Activated CD8-positive, alpha-beta T cell treated with anti-CD3 and anti-CD28 coated beads for 36 hours (primary cell): Measurements from ENCODE around the gene CDKAL1. TPM values are rescaled to one million over a fixed set of nuclear protein-coding genes. Genes with fewer than 3 reads are reported as not detected.

Experiments used
- ATAC-seq: fragments of 200-7000 bp; cut with Tn5 transposase; one replicate; pipeline ENCODE4 v1.10.0; 2021; ENCODE audit warnings: mild to moderate bottlenecking, moderate library complexity
- CTCF ChIA-PET: fragments of 350-600 bp; sonication (Branson Sonifier 250); formaldehyde crosslinking; loops from one replicate; lab custom pipeline; 2021; ENCODE audit warnings: antibody characterized with exemption; lab: Charles Lee
- POLR2A ChIA-PET: fragments of 350-600 bp; sonication (Branson Sonifier 250); formaldehyde crosslinking; loops from one replicate; lab custom pipeline; 2021; ENCODE audit warnings: antibody characterized with exemption; lab: Charles Lee
- DNase-seq: peaks from one replicate; pipeline ENCODE4 v3.0.0-alpha.2; 2020
- H3K27ac Mint-ChIP-seq: one replicate; pipeline ENCODE4 v1.8.0; 2021; ENCODE audit warnings: mild to moderate bottlenecking, mixed read lengths
- H3K27me3 Mint-ChIP-seq: one replicate; pipeline ENCODE4 v1.8.0; 2021; ENCODE audit warnings: mixed read lengths
- H3K36me3 Mint-ChIP-seq: one replicate; pipeline ENCODE4 v1.8.0; 2021; ENCODE audit warnings: low read depth, mixed read lengths
- H3K4me1 Mint-ChIP-seq: one replicate; pipeline ENCODE4 v1.8.0; 2021; ENCODE audit warnings: low read depth, mixed read lengths
- H3K4me3 Mint-ChIP-seq: one replicate; pipeline ENCODE4 v1.8.0; 2021; ENCODE audit warnings: mild to moderate bottlenecking, moderate library complexity, mixed read lengths
- H3K9me3 Mint-ChIP-seq: one replicate; pipeline ENCODE4 v1.8.0; 2021; ENCODE audit warnings: mixed read lengths
- intact Hi-C: fragments of 100-400 bp; cut with micrococcal nuclease; formaldehyde crosslinking; loops from one replicate; pipeline ENCODE4 v1.10.0; 2022
- total RNA-seq, 2 experiments: library from RNA; stranded (reverse); gene quantifications; one replicate each; pipeline ENCODE4 v1.2.3, GENCODE V29; 2021
- TF ChIP-seq, protein P1 (sequence below): fragments of 200-600 bp; IDR thresholded peaks from one replicate; pipeline ENCODE4 v1.8.0; 2022; ENCODE audit warnings: antibody characterized with exemption, mild to moderate bottlenecking

Gene CDKAL1
- total RNA-seq, 2 experiments from 2014 or later, result 21.6 to 23.6 TPM

DNA sequence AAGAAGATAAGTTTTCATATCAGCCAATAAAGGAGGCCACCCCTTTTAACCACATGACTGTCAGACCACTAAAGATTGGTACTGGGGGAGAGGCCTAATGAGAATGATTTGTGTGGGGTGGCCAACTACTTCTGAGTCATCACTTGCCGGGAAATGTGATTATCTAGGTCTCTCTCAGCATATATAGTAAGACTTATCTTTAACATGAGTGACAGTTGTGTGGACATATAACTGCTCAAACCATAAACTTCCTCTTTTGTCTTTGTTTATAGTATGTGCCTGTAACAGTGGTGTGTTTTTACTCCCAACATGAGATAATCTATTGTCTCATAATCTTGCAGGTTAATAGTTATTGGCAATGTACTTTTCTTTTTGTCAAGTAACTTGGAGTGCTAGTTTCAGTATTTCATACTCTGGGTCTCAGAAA is 312.4 kb downstream of the CDKAL1 start:
- Mint-ChIP-seq H3K9me3 (no peaks in the 10 kb centered on the region), H3K27ac (peak overlapping the region; percentile 19), H3K4me3 (no peak overlapping the region), H3K27me3 (no peaks in the 10 kb centered on the region), H3K36me3 (peaks cover 18% of the 10 kb centered on the region), H3K4me1 (peaks cover 9% of the 10 kb centered on the region)
- ATAC-seq (peak; percentile 88), DNase-seq (peak; percentile 16)
- TF ChIP-seq, protein P1, sequence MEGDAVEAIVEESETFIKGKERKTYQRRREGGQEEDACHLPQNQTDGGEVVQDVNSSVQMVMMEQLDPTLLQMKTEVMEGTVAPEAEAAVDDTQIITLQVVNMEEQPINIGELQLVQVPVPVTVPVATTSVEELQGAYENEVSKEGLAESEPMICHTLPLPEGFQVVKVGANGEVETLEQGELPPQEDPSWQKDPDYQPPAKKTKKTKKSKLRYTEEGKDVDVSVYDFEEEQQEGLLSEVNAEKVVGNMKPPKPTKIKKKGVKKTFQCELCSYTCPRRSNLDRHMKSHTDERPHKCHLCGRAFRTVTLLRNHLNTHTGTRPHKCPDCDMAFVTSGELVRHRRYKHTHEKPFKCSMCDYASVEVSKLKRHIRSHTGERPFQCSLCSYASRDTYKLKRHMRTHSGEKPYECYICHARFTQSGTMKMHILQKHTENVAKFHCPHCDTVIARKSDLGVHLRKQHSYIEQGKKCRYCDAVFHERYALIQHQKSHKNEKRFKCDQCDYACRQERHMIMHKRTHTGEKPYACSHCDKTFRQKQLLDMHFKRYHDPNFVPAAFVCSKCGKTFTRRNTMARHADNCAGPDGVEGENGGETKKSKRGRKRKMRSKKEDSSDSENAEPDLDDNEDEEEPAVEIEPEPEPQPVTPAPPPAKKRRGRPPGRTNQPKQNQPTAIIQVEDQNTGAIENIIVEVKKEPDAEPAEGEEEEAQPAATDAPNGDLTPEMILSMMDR, result no peak
- POLR2A ChIA-PET, result no interaction called here
- CTCF ChIA-PET, result no interaction called here
- intact Hi-C loops, result no loop called here

- DNase-seq (no peak), ATAC-seq (no peak)
- POLR2A ChIA-PET, result no interaction called here
- H3K4me1 Mint-ChIP-seq, result peaks cover 9% of the 10 kb centered on the region
- H3K36me3 Mint-ChIP-seq, result peaks cover 18% of the 10 kb centered on the region
- H3K27ac Mint-ChIP-seq, result no peak overlapping the region
- no peaks in the 10 kb centered on the region for H3K27me3 Mint-ChIP-seq
- CTCF ChIA-PET, result no interaction called here
- intact Hi-C loops, result no loop called here
- no peaks in the 10 kb centered on the region for H3K9me3 Mint-ChIP-seq
- no peak overlapping the region for H3K4me3 Mint-ChIP-seq
- TF ChIP-seq, protein P1, result no peak
Measured at GRCh38 chr6:20847904-20848303, 313.6 kb downstream of the CDKAL1 start.

GRCh38 chr6:20850686-20851416 is 316.6 kb downstream of the CDKAL1 start:
- Mint-ChIP-seq H3K9me3 (no peaks in the 10 kb centered on the region), H3K27ac (no peak overlapping the region), H3K27me3 (no peaks in the 10 kb centered on the region), H3K4me3 (no peak overlapping the region), H3K36me3 (peaks cover 18% of the 10 kb centered on the region), H3K4me1 (peaks cover 9% of the 10 kb centered on the region)
- no peak for DNase-seq
- ATAC-seq, result no peak
- TF ChIP-seq, protein P1, result no peak
- intact Hi-C loops, result no loop called here
- ChIA-PET POLR2A (no interaction called here), CTCF (no interaction called here)

DNA sequence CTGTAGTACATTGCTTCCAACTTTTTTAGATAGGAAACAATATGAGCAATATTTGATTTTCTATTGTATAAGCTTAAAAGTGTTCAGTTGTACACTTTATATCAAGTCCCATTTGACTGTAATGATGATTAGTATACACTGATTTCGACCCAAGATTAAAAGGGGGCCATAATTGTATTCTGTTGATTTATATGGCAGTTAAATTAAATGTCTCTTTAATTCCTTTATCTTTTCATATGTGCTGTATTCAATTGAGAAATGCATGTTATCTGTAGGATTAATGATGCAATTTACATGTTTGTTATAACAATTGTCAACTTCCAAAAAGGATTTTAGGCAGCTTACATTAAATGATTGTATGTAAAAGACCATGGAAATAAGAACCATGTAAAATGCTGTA is 317.5 kb downstream of the CDKAL1 start:
- DNase-seq, result no peak
- no peaks in the 10 kb centered on the region for H3K9me3 Mint-ChIP-seq
- peaks cover 3% of the 10 kb centered on the region for H3K4me1 Mint-ChIP-seq
- H3K4me3 Mint-ChIP-seq, result no peak overlapping the region
- ChIA-PET CTCF (no interaction called here), POLR2A (interaction anchor here (0.6 kb wide), 1 partner anchor 172 kb away, joined by 3 read pairs; no protein-coding TSS in a partner anchor)
- TF ChIP-seq, protein P1, result no peak
- intact Hi-C loops, result no loop called here
- ATAC-seq, result no peak
- peaks cover 18% of the 10 kb centered on the region for H3K36me3 Mint-ChIP-seq
- no peak overlapping the region for H3K27ac Mint-ChIP-seq
- H3K27me3 Mint-ChIP-seq, result no peaks in the 10 kb centered on the region

DNA sequence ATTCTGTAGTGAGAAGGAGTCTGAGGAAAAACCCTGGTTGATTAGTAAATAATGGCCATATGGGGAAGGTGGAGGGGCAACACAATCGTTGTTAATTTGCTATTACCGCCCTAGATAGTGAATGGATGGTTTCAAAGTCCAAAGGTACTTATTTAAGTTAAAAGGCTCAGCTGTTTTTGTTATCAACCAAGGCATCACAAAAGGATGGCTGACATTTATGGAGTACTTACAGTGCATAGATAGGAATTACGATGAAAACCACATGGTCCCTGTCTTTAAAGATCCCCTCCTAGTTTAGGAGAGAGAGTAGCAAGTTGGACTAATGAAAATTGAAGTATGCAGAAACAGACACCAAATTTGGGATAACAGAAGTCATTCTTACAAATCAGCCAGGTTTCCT is 319.6 kb downstream of the CDKAL1 start:
- ChIA-PET CTCF (no interaction called here), POLR2A (no interaction called here)
- no peaks in the 10 kb centered on the region for H3K27me3 Mint-ChIP-seq
- peaks cover 12% of the 10 kb centered on the region for H3K36me3 Mint-ChIP-seq
- intact Hi-C loops, result no loop called here
- DNase-seq, result no peak
- no peaks in the 10 kb centered on the region for H3K4me1 Mint-ChIP-seq
- H3K9me3 Mint-ChIP-seq, result no peaks in the 10 kb centered on the region
- no peak for ATAC-seq
- no peak overlapping the region for H3K4me3 Mint-ChIP-seq
- TF ChIP-seq, protein P1, result no peak
- no peak overlapping the region for H3K27ac Mint-ChIP-seq
